GM10248 (cell line): ENCODE data around the gene CDCA3.

ENCODE experiments used
- CTCF ChIA-PET: fragments of 300-600 bp; sonication (Branson Sonifier 250); formaldehyde crosslinking; extraction: SDS; loops from one replicate; lab custom pipeline; 2021; ENCODE audit warnings: antibody characterized with exemption; lab: Yijun Ruan, JAX
- POLR2A ChIA-PET: fragments of 350-650 bp; sonication (Branson Sonifier 250); formaldehyde crosslinking; extraction: SDS; loops from one replicate; lab custom pipeline; 2020; ENCODE audit warnings: antibody characterized with exemption; lab: Yijun Ruan, JAX
- DNase-seq: peaks from one replicate; pipeline ENCODE4 v3.0.0; 2012; ENCODE audit errors: extremely low spot score
- TF ChIP-seq, protein P1 (sequence below): IDR thresholded peaks from 2 replicates; pipeline ENCODE4 v1.5.1; 2012; ENCODE audit warnings: mild to moderate bottlenecking, low read depth; ENCODE audit errors: extremely low read depth, missing control alignments, control extremely low read depth

The CDCA3 gene

DNA sequence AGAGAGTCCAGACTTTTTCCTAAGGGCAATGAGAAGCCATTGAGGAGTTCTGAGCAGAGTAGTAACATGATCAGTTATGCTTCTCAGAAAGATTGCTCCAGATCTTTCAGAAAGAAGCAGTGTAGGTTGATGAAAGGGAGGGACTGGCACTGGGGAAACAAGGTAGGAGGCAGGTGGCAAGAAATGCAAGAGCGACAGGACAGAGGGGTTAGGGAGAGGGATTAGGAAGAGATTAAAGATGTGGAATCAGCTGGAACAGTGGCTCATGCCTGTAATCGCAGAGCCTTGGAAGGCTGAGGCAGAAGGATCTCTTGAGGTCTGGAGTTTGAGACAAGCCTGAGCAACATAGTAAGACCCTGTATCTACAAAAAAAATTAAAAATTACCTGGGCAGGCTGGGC lies 3.4 kb downstream of the CDCA3 start:
- CTCF ChIA-PET = interaction anchor here (1.1 to 2.8 kb wide), 7 partner anchors 11 to 43 kb away, joined by 5 to 11 read pairs (median 7); partner anchors contain the start of gene SPSB2
- DNase-seq = no peak
- TF ChIP-seq, protein P1, sequence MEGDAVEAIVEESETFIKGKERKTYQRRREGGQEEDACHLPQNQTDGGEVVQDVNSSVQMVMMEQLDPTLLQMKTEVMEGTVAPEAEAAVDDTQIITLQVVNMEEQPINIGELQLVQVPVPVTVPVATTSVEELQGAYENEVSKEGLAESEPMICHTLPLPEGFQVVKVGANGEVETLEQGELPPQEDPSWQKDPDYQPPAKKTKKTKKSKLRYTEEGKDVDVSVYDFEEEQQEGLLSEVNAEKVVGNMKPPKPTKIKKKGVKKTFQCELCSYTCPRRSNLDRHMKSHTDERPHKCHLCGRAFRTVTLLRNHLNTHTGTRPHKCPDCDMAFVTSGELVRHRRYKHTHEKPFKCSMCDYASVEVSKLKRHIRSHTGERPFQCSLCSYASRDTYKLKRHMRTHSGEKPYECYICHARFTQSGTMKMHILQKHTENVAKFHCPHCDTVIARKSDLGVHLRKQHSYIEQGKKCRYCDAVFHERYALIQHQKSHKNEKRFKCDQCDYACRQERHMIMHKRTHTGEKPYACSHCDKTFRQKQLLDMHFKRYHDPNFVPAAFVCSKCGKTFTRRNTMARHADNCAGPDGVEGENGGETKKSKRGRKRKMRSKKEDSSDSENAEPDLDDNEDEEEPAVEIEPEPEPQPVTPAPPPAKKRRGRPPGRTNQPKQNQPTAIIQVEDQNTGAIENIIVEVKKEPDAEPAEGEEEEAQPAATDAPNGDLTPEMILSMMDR = no peak
- POLR2A ChIA-PET = interaction anchor here (1.4 kb wide), 1 partner anchor 20 kb away, joined by 5 read pairs; the partner anchor contains the start of gene TPI1

DNA sequence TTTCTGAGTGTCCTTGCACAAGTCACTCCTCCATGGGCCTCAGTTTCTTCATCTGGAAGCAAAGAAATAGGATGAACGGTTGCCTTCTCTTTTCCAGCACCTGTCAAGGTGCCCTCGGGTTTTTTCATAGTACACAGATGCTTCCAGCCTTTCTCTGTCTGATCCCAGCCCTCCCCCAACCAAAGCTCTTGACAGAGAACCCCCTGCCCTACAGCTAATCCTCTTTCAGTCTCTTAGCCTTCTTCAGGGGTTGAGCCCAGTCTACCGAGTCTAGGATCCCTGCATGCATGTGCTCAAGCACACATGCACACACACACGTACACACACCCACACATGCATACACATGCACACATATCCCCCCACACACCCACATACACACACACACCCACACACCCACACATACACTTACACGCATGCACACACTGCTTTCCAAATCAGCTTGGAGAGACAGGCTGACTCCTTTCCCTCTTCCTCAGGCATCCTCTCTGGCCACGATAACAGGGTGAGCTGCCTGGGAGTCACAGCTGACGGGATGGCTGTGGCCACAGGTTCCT lies 4.7 kb downstream of the CDCA3 start:
- no peak for DNase-seq
- POLR2A ChIA-PET = no interaction called here

DNA sequence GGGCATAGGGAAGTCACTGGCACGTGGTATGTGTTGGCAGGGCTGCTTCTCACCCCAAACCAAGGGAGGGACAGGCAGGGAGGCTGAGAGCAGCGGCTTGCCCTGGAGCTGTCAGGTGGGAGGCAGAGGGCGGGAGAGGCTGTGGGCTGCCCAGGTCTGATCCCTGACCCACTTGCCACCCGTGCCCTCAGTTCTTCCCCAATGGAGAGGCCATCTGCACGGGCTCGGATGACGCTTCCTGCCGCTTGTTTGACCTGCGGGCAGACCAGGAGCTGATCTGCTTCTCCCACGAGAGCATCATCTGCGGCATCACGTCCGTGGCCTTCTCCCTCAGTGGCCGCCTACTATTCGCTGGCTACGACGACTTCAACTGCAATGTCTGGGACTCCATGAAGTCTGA lies 5.7 kb downstream of the CDCA3 start:
- TF ChIP-seq, protein P1 = no peak
- ChIA-PET CTCF (interaction anchor here (1.6 to 3.1 kb wide), 2 partner anchors 9 to 11 kb away, joined by 7 to 16 read pairs; no protein-coding TSS in a partner anchor), POLR2A (no interaction called here)
- DNase-seq = no peak

More for the DNA sequence above, 4.7 kb downstream of the CDCA3 start:
- TF ChIP-seq, protein P1 = no peak
- CTCF ChIA-PET = interaction anchor here (1.5 to 2.8 kb wide), 3 partner anchors 10 to 26 kb away, joined by 6 to 11 read pairs (median 7); partner anchors contain the start of gene SPSB2

DNA sequence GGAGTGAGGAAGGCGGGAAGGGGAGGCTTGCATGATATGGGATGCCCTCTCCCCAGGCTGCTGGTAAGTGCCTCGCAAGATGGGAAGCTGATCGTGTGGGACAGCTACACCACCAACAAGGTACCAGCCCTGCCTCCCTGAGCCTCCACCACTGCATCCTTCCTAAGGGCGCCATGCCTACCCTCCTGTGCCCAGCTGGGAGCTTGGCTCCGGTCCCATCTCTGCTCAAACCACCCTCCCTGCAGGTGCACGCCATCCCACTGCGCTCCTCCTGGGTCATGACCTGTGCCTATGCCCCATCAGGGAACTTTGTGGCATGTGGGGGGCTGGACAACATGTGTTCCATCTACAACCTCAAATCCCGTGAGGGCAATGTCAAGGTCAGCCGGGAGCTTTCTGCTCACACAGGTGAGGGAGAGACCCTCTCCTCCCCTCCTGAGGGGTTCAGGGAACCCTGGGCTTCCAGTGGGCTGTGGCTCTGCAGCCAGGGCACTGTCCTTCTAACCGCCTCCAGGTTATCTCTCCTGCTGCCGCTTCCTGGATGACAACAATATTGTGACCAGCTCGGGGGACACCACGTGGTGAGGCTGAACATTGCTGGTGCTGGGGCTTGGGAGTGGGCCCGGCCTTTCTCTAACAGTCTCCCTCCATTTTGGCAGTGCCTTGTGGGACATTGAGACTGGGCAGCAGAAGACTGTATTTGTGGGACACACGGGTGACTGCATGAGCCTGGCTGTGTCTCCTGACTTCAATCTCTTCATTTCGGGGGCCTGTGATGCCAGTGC lies 7.8 kb downstream of the CDCA3 start:
- ChIA-PET POLR2A (interaction anchor here (1.5 kb wide), 1 partner anchor 24 kb away, joined by 4 read pairs; the partner anchor contains the start of gene TPI1), CTCF (interaction anchor here (1.1 to 6.3 kb wide), 7 partner anchors 8 to 84 kb away, joined by 3 to 41 read pairs (median 4); partner anchors contain the start of genes CDCA3, GPR162, P3H3 and TPI1)
- no peak for DNase-seq
- TF ChIP-seq, protein P1 = no peak

DNA sequence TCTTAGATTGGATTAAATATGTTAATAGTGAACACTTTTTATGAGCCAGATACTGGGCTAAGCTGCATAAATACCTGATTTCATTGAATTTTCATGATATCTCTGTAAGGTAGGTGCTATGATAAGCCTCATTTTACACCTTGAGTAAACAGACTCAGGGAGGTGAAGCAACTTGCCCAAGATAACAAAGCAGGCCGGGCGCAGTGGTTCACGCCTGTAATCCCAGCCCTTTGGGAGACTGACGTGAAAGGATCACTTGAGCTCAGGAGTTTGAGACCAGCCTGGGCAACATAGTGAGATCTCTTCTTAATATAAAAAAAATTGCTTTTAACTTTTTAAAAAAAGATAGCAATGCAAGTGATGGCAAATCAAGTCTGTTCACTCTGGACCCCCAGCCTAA lies 9.0 kb downstream of the CDCA3 start:
- ChIA-PET CTCF (interaction anchor here (0.9 to 6.3 kb wide), 7 partner anchors 9 to 89 kb away, joined by 3 to 41 read pairs (median 4); partner anchors contain the start of genes CDCA3, GPR162, MLF2 and SPSB2), POLR2A (interaction anchor here (1.5 kb wide), 1 partner anchor 25 kb away, joined by 4 read pairs; the partner anchor contains the start of gene TPI1)
- TF ChIP-seq, protein P1 = no peak
- DNase-seq = no peak
